Ureter (tissue), 1 donor: ENCODE results near the gene EXOC4. TPM values are rescaled to one million over a fixed set of nuclear protein-coding genes. Genes with fewer than 3 reads are reported as not detected.

Experiments
- DNase-seq: peaks from one replicate; pipeline ENCODE4 v3.0.0-alpha.2; 2020; ENCODE audit warnings: low spot score
- total RNA-seq: library from RNA; stranded (reverse); gene quantifications from one replicate; pipeline ENCODE4 v1.2.4, GENCODE V29; 2023
- donor health status: DM: yes; HTN: yes; CAD: no.

Gene EXOC4
- total RNA-seq, 1 donor from 2014 or later: 145 TPM

- DNase-seq: no peak
Measured at GRCh38 chr7:133428876-133429275, 176.0 kb downstream of the EXOC4 start.

- DNase-seq: no peak
Measured at GRCh38 chr7:133429371-133429770, 176.5 kb downstream of the EXOC4 start.

GRCh38 chr7:133431134-133431724 is 178.4 kb downstream of the EXOC4 start:
- DNase-seq: no peak

- DNase-seq: no peak
Measured at GRCh38 chr7:133433165-133433812, 180.4 kb downstream of the EXOC4 start.

- no peak for DNase-seq
Measured at GRCh38 chr7:133434246-133434865, 181.5 kb downstream of the EXOC4 start.

GRCh38 chr7:133436014-133436428 is 183.1 kb downstream of the EXOC4 start:
- DNase-seq: no peak

- DNase-seq: no peak
Measured at GRCh38 chr7:133437544-133437943, 184.7 kb downstream of the EXOC4 start.

- no peak for DNase-seq
Measured at GRCh38 chr7:133442818-133443217, 189.9 kb downstream of the EXOC4 start.

GRCh38 chr7:133445617-133446016 is 192.7 kb downstream of the EXOC4 start:
- no peak for DNase-seq

- no peak for DNase-seq
Measured at GRCh38 chr7:133448012-133448411, 195.1 kb downstream of the EXOC4 start.

GRCh38 chr7:133452577-133452976 is 199.7 kb downstream of the EXOC4 start:
- DNase-seq: no peak

GRCh38 chr7:133458688-133459087 is 205.8 kb downstream of the EXOC4 start:
- no peak for DNase-seq

GRCh38 chr7:133461421-133461820 is 208.5 kb downstream of the EXOC4 start:
- DNase-seq: no peak

GRCh38 chr7:133475655-133476054 is 222.8 kb downstream of the EXOC4 start:
- DNase-seq: no peak

- DNase-seq: no peak
Measured at GRCh38 chr7:133477791-133478190, 224.9 kb downstream of the EXOC4 start.

- no peak for DNase-seq
Measured at GRCh38 chr7:133478591-133479135, 225.8 kb downstream of the EXOC4 start.

GRCh38 chr7:133479456-133480065 is 226.7 kb downstream of the EXOC4 start:
- no peak for DNase-seq

GRCh38 chr7:133480868-133481267 is 228.0 kb downstream of the EXOC4 start:
- no peak for DNase-seq

- DNase-seq: no peak
Measured at GRCh38 chr7:133481676-133482075, 228.8 kb downstream of the EXOC4 start.

- no peak for DNase-seq
Measured at GRCh38 chr7:133482599-133482998, 229.7 kb downstream of the EXOC4 start.

GRCh38 chr7:133484086-133484485 is 231.2 kb downstream of the EXOC4 start:
- no peak for DNase-seq

- DNase-seq: no peak
Measured at GRCh38 chr7:133489906-133490305, 237.0 kb downstream of the EXOC4 start.
